NCI-H446 (cell line): Measurements from ENCODE around the gene TMCO6.
A peak's percentile ranks its signal among the peaks of the same experiment; 100 is the strongest.
"Not testable (repeated sequence)": the region's sequence is repeated elsewhere in the genome, so short reads cannot be mapped to it uniquely, and the experiment has no call there.

Experiments
- DNase-seq, 2 experiments: peaks; one replicate each; lab custom pipeline; 2025; lab: John Stamatoyannopoulos, UW

The TMCO6 gene

GRCh38 chr5:140630292-140631035, 8.8 kb upstream of the TMCO6 start:
- no peak for DNase-seq

GRCh38 chr5:140631036-140631417, 8.2 kb upstream of the TMCO6 start:
- no peak for DNase-seq

DNA sequence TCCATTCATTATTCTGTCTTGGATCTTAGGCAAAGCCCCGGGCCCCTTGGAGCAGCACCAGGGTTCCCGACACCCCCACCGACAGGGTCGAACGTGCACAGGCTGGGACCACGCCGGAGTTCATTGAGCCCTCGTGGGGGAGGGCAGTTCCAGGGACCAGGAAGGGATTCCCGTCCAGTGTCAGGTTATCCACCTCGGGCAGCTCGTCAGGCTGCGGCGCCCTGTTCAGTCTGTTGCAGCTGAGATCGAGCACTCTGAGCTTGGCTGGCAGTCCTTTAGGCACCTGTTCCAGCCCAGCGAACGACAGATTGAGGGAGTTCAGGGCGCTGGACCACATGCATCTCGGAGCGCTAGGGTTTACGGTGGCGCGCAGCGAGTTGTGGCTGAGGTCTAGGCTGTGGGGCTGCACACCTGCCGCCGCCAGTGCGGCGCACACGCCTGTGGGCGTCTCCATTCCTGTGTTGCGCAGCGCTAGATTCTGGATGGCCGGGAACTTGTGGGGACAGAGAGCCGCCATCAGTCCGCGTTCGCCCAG, 7.4 kb upstream of the TMCO6 start:
- DNase-seq = no peak

DNA sequence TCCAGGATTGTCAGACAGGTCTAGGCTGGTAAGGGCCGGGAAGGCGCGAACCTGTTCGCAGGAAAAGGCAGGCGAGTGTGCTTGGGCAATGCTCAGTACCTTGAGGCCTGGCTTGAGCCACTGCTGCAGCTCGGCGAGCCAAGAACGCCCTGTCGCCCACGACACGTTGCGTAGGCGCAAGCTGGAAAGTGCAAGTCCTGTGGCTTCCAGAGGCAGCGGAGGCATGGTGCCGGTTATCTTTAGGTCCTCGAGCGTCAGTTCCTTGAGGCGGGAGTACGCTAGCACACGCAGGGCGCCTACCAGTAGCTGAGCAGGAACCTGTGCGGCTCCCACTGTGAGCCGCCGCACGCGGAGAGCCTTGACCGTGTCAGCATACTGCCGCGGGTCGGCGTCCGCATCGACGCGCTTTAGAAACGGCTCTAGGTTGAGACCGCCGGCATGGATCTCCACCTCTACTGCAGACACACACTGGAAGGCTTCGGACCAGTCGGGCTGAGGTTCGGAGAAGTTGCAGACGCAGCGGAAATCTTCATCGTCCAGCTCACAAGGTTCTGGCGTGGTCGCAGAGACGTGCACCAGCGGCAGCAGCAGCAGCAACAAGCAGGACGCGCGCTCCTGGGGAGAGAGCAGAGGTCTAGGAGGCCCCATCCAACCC, 6.8 kb upstream of the TMCO6 start:
- DNase-seq = no peak

DNA sequence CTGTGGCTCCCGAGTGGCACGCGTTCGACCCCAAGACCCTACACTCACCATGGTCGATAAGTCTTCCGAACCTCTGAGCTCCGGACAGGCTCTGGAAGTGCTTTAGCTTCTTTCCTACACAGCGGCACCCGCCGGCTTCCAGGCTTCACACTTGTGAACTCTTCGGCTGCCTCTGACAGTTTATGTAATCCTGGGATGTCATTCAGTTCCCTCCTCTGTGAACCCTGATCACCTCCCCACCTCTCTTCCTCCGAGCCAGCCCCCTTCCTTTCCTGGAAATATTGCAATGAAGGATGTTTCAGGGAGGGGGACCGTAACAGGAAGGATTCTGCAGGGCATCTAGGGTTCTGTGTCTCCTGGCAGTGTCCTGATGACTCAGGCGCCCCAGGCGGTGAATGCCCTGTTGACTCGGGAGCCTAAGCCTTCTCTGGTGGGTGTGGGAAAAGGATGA, 6.2 kb upstream of the TMCO6 start, which contains the start of gene CD14:
TSS of gene CD14 (minus strand) at position 155 of the 451 bp plus-strand sequence. CDS start at position 51, 104 bp downstream.
- peak in 1 of 2 experiments; percentile 13 for DNase-seq

GRCh38 chr5:140633501-140633900, 5.8 kb upstream of the TMCO6 start:
- no peak for DNase-seq

- no peak for DNase-seq
Measured at GRCh38 chr5:140634103-140634502, 5.1 kb upstream of the TMCO6 start.

DNA sequence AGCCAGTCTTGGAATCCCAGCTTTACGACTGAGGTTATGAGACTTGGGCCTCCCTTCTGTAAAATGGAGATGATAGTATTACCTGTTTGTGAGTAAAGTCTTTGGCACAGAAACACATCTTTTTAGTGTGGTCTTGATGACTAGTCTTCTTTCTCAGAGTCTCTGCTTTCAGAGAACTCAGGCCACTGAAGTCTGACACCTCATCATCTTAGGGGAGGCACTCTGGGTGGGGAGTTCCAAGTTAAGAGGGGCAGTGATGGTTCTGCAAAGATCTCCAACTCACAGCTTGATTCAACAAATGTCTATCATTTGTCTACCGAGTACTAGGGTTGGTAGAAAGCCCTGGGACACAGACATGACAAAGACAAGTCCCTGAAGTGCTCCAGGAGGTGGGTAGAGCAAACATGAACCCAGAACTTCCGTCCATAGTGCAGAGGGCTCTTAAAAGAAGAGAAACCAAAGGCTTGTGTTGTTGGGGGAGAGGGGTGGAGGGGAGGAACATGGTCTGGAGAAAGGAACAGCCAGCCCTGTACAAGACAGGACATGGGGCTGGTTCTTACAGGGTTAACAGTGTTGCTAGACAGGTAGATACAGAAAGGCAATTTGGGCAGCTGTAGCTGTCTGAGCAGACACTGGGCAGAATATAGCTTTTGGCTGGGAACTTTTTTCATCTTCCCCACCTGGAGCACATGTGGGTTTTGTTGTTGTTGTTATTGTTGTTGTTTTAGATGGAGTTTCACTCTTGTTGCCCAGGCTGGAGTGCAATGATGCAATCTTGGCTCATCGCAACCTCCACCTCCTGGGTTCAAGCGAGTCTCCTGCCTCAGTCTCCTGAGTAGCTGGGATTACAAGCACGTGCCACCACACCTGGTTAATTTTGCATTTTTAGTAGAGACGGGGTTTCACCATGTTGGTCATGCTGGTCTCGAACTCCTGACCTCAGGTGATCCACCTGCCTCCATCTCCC, 3.7 kb upstream of the TMCO6 start:
- DNase-seq = no peak

GRCh38 chr5:140637371-140638100, 1.7 kb upstream of the TMCO6 start:
- no peak for DNase-seq

DNA sequence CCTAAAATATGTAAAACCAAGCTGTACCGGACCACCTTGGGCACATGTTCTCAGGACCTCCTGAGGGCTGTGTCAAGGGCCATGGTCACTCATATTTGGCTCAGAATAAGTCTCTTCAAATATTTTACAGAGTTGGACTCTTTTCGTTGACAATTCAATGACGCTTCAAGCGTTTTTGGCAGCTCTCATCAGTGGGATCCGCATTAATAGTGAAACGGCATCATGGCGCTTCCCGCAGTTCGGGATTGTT, 428 bp upstream of the TMCO6 start:
- not testable (repeated sequence) for DNase-seq

GRCh38 chr5:140641716-140642115, 2.5 kb downstream of the TMCO6 start:
- DNase-seq = no peak

- DNase-seq = no peak
Measured at GRCh38 chr5:140642718-140643117, 3.5 kb downstream of the TMCO6 start.

DNA sequence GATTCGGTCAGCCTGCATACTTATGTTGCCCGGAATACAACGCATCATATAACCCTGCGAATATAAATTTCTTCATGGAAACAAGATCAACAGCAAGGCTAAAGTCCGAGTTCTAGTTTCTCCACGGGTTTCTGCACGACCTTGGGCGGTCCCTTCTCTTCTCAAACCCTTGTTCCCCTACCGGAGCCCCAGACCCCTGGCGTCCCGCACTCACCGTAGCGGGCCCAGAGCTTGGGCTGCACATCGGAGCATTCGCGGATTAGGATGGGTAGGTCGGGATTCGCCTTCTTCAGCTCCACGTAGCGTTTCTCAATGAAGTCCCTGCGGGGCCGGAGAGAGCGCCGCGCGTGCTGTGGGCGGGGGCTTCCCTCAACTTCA, 7.8 kb downstream of the TMCO6 start:
- DNase-seq = no peak

GRCh38 chr5:140658870-140659269, 19.6 kb downstream of the TMCO6 start:
- no peak for DNase-seq

GRCh38 chr5:140660371-140660770, 21.1 kb downstream of the TMCO6 start:
- DNase-seq = not testable (repeated sequence)

- DNase-seq = no peak
Measured at GRCh38 chr5:140664030-140664358, 24.7 kb downstream of the TMCO6 start.

GRCh38 chr5:140664359-140665119, 25.3 kb downstream of the TMCO6 start, which contains the start of gene WDR55:
TSS of gene WDR55 (plus strand) at chr5:140664904. CDS start at chr5:140664913, 9 bp downstream.
- DNase-seq = peak; percentile 76 to 91

DNA sequence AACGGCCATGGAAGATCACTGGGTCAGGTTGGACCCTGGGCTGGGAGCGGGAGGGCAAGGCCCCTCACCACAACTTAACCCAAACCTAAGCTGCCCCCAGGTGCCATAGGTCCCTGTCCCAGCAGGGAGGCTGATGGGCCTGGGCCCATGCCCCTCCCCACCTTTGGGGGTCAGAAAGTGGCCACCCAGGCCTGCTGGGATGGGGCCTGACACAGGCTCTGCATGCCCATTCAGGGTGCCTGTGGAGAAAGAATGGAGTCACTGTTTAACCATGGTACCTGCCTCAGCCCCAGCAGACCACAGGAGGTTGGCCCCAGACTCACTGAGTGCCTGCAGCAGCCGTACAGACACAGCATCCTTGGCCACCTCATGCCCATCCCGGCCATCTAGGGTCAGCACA, 31.8 kb downstream of the TMCO6 start:
- DNase-seq = not testable (repeated sequence)

DNA sequence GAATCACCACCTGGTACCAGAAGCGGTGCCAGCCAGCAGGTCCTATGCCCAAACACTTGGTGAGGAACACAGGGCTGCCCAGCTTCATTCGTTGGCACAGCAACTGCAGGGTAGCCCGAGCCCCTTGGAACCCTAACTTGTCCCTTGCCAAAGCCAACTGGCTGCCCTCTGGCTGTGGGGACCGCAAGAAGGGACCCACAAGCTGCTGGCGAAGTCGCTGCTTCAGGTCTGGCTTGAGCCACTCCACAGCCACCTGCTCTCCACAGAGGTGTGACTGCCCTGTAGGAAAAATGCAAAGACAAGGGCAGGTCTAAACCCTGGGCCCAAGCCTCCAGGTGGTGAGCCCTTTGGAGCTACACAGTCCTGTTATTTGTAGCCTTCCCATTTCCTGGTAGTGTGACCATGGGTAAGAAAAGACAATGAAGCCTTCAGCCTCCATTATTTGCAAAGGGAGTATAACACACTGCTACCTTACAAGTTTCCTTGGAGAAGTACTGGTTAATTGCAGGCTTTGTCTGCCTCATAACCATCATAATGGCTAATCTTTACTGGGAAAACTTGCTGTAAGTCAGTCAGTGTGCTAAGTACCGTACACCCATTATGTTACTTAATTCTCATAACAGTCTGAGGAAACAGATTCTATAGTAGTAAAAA, 32.3 kb downstream of the TMCO6 start:
- DNase-seq = no peak

GRCh38 chr5:140672455-140673186, 33.4 kb downstream of the TMCO6 start:
- DNase-seq = no peak
